HepG2 (cell line): ENCODE results near the gene BSN. TPM values are rescaled to one million over a fixed set of nuclear protein-coding genes. Genes with fewer than 3 reads are reported as not detected.

ENCODE experiments used
- ATAC-seq: fragments of 200-7000 bp; cut with Tn5 transposase; 3 replicates; pipeline ENCODE4 v1.9.1; 2020; ENCODE audit warnings: mild to moderate bottlenecking, moderate library complexity
- BruUV-seq: library from RNA; stranded (reverse); fragments of 400-500 nt; replicated peaks from 2 replicates; lab custom pipeline; 2021; lab: Mats Ljungman, UMichigan
- CTCF ChIA-PET: fragments of 300-600 bp; formaldehyde crosslinking; extraction: SDS; loops from one replicate; lab custom pipeline; 2021; ENCODE audit warnings: low total read pairs, inconsistent platforms, low intra/inter-chr PET ratio; lab: Yijun Ruan, JAX
- POLR2A ChIA-PET: fragments of 350-600 bp; sonication (Branson Sonifier 250); formaldehyde crosslinking; loops from one replicate; lab custom pipeline; 2020; ENCODE audit warnings: antibody characterized with exemption, inconsistent platforms; lab: Yijun Ruan, JAX
- DNase-seq: peaks from one replicate; pipeline ENCODE4 v3.0.0-alpha.2; 2015; ENCODE audit warnings: low spot score
- FAIRE-seq: peaks from 3 replicates; lab custom pipeline; 2011; peaks lifted over from hg19 to GRCh38; lab: Jason Lieb, UNC
- H2AFZ ChIP-seq: one replicate; pipeline ENCODE4 v1.6.1; 2011; ENCODE audit warnings: low read length, inconsistent platforms
- H3K27ac ChIP-seq: fragments of 300-600 bp; 3 replicates; pipeline ENCODE4 v1.8.0; 2011; ENCODE audit warnings: mixed run types, mild to moderate bottlenecking, mixed read lengths, low read length, inconsistent platforms; ENCODE audit not compliant: insufficient read depth; ENCODE audit errors: extremely low read length
- H3K27me3 ChIP-seq, 2 experiments: fragments of 200-600 bp in 1 of 2; 2 replicates in 1 of 2; 3 replicates in 1 of 2; pipeline versions ENCODE4 v1.6.0 to v1.8.0; 2011; ENCODE audit warnings: low read length in 2 of 2, mild to moderate bottlenecking in 2 of 2, moderate library complexity in 2 of 2, inconsistent platforms in 1 of 2; ENCODE audit not compliant: insufficient read depth in 2 of 2, control insufficient read depth in 1 of 2
- H3K36me3 ChIP-seq, 2 experiments: fragments of 200-600 bp in 1 of 2; replicated peaks in 1 of 2; 2 replicates in 1 of 2; 3 replicates in 1 of 2; pipeline versions ENCODE4 v1.5.1 to v1.8.0; 2011; ENCODE audit warnings: low read length in 2 of 2, inconsistent platforms in 1 of 2; ENCODE audit not compliant: insufficient read depth in 2 of 2, control insufficient read depth in 1 of 2
- H3K4me1 ChIP-seq: 2 replicates; pipeline ENCODE4 v1.5.1; 2012; ENCODE audit warnings: low read length, inconsistent platforms; ENCODE audit not compliant: insufficient read depth
- H3K4me2 ChIP-seq: 2 replicates; pipeline ENCODE4 v1.6.0; 2011; ENCODE audit warnings: low read depth, low read length, inconsistent platforms
- H3K4me3 ChIP-seq, 3 experiments: fragments of 200-600 bp in 1 of 3; sonication (generic), shearing (Covaris generic) in 1 of 3; replicated peaks in 1 of 3; 2 replicates each; pipeline ENCODE4 v1.5.1; 2011 to 2016; ENCODE audit warnings: low read length in 3 of 3, inconsistent platforms in 2 of 3, low read depth in 2 of 3, mild to moderate bottlenecking in 2 of 3, control low read depth in 1 of 3, mixed read lengths in 1 of 3; ENCODE audit not compliant: insufficient read depth in 1 of 3
- H3K79me2 ChIP-seq: one replicate; pipeline ENCODE4 v1.6.1; 2011; ENCODE audit warnings: low read length, inconsistent platforms; ENCODE audit not compliant: insufficient read depth
- H3K9ac ChIP-seq: 2 replicates; pipeline ENCODE4 v1.6.0; 2011; ENCODE audit warnings: mild to moderate bottlenecking, low read depth, low read length, inconsistent platforms; ENCODE audit not compliant: insufficient read depth
- H3K9me3 ChIP-seq: 2 replicates; pipeline ENCODE4 v1.5.1; 2012; ENCODE audit warnings: mild to moderate bottlenecking, low read length
- H4K20me1 ChIP-seq: 2 replicates; pipeline ENCODE4 v1.6.0; 2011; ENCODE audit warnings: inconsistent platforms, mild to moderate bottlenecking, low read length, moderate library complexity; ENCODE audit not compliant: insufficient read depth
- CHCHD3 ChIP-seq: sonication (generic); formaldehyde crosslinking; IDR thresholded peaks from 2 replicates; pipeline ENCODE4 v1.8.0; 2022; ENCODE audit warnings: mild to moderate bottlenecking, missing genetic modification reagents, moderate library complexity
- HNRNPL ChIP-seq: fragments of 200-400 bp; formaldehyde crosslinking; IDR thresholded peaks from 2 replicates; pipeline ENCODE4 v1.6.1; 2017; ENCODE audit warnings: mild to moderate bottlenecking, low read depth, low read length
- HOXD1 ChIP-seq: sonication (generic); formaldehyde crosslinking; IDR thresholded peaks from 2 replicates; pipeline ENCODE4 v1.5.0; 2020; ENCODE audit warnings: missing genetic modification reagents
- MXI1 ChIP-seq: IDR thresholded peaks from 3 replicates; pipeline ENCODE4 v1.6.1; 2012; ENCODE audit warnings: low read depth, low read length, inconsistent platforms, borderline replicate concordance
- NR2F6 ChIP-seq, 2 experiments: IDR thresholded peaks; 2 replicates each; pipeline ENCODE4 v1.6.1; 2016; ENCODE audit warnings: antibody characterized with exemption in 1 of 2, mild to moderate bottlenecking in 1 of 2
- POLR2AphosphoS5 ChIP-seq: IDR thresholded peaks from 2 replicates; pipeline ENCODE4 v1.6.1; 2012; ENCODE audit warnings: low read depth, low read length
- POLR2G ChIP-seq: fragments of 200-400 bp; formaldehyde crosslinking; IDR thresholded peaks from 2 replicates; pipeline ENCODE4 v1.6.1; 2018; ENCODE audit warnings: mild to moderate bottlenecking, low read depth, low read length, moderate library complexity
- SRSF9 ChIP-seq: fragments of 200-400 bp; formaldehyde crosslinking; IDR thresholded peaks from 2 replicates; pipeline ENCODE4 v1.6.1; 2018; ENCODE audit warnings: borderline replicate concordance, mild to moderate bottlenecking, low read depth, low read length; ENCODE audit not compliant: insufficient read depth, poor library complexity, severe bottlenecking
- ZFX ChIP-seq: sonication (generic); formaldehyde crosslinking; IDR thresholded peaks from 2 replicates; pipeline ENCODE4 v1.4.0; 2020; ENCODE audit warnings: mild to moderate bottlenecking, low read depth, missing genetic modification reagents, moderate library complexity
- ZNF546 ChIP-seq: sonication (generic); formaldehyde crosslinking; conservative IDR thresholded peaks from 2 replicates; pipeline ENCODE4 v1.8.1; 2023; ENCODE audit warnings: mild to moderate bottlenecking, missing genetic modification reagents
- ZNF605 ChIP-seq: sonication (generic); formaldehyde crosslinking; IDR thresholded peaks from 2 replicates; pipeline ENCODE4 v1.8.0; 2022; ENCODE audit warnings: mild to moderate bottlenecking, missing genetic modification reagents
- ZNF687 ChIP-seq: sonication (generic); formaldehyde crosslinking; IDR thresholded peaks from 2 replicates; pipeline ENCODE4 v1.5.1; 2020; ENCODE audit warnings: mild to moderate bottlenecking, missing genetic modification reagents, moderate library complexity
- WGBS: methylation state at CpG from one replicate; pipeline ENCODE4 v1.1.6; 2017; ENCODE audit warnings: low lambda C conversion rate; 5-methylcytosine and 5-hydroxymethylcytosine counted together
- in situ Hi-C: cut with HindIII; loops from 2 replicates; pipeline ENCODE4 v1.10.0; 2017; ENCODE audit warnings: low pct_unique_long_range_greater_than_20kb; ENCODE audit not compliant: extremely low pct_ligation_motif_present
- intact Hi-C: fragments of 100-400 bp; cut with micrococcal nuclease; formaldehyde crosslinking; loops from one replicate; pipeline ENCODE4 v1.10.0; 2022; ENCODE audit not compliant: unreplicated experiment
- polyA plus RNA-seq, 8 experiments: library from polyadenylated mRNA; depleted of rRNA in 3 of 8; stranded (reverse) in 7 of 8; unstranded in 1 of 8; fragments of >200 nt; fragmentation: Illumina TruSeq in 4 of 8; extraction: Trizol in 4 of 8; gene quantifications; 2 replicates each; pipeline versions ENCODE4 v1.2.1 to v1.2.3, GENCODE V29; 2011 to 2016; ENCODE audit warnings: low read depth in 4 of 8, missing spikeins in 1 of 8, mixed read lengths in 1 of 8; ENCODE audit not compliant: insufficient read depth in 1 of 8
- total RNA-seq, 5 experiments: library from RNA; depleted of rRNA; stranded (reverse); fragments of >200 nt; fragmentation: Illumina TruSeq; extraction: Trizol; gene quantifications; 2 replicates each; pipeline ENCODE4 v1.2.3, GENCODE V29; 2016; ENCODE audit warnings: low read depth in 1 of 5
- TF ChIP-seq, protein P1 (sequence below): sonication (generic); formaldehyde crosslinking; IDR thresholded peaks from 2 replicates; pipeline ENCODE4 v1.4.0; 2020; ENCODE audit warnings: mild to moderate bottlenecking, missing genetic modification reagents

BSN gene
- total and polyA plus RNA-seq, 2 of the 13 experiments (the other 11 are each of a cell fraction or from before 2014, with no cell fraction given): 0.42 to 0.86 TPM

DNA sequence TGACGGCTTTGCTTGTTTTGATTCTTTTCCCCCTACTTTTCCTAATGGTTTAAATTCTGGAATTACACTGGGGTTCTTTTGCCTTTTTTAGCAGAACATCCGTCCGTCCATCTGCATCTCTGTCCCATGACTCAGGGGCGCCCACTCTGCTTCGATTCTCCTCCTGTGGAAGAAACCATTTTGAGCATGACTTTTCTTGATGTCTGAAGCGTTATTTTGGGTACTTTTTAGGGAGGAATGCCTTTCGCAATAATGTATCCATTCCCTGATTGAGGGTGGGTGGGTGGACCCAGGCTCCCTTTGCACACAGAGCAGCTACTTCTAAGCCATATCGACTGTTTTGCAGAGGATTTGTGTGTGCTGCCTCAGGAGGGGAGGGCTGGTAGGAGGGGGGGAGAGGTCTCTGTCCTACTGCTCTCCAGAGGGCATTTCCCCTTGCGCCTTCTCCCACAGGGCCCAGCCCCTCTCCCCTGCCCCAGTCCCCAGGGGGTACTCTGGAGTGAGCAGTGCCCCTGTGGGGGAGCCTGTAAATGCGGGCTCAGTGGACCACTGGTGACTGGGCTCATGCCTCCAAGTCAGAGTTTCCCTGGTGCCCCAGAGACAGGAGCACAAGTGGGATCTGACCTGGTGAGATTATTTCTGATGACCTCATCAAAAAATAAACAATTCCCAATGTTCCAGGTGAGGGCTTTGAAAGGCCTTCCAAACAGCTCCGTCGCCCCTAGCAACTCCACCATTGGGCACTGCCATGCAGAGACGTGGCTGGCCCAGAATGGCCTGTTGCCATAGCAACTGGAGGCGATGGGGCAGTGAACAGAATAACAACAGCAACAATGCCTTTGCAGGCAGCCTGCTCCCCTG is 19.5 kb upstream of the BSN start (continued):
- TF ChIP-seq, protein P1, sequence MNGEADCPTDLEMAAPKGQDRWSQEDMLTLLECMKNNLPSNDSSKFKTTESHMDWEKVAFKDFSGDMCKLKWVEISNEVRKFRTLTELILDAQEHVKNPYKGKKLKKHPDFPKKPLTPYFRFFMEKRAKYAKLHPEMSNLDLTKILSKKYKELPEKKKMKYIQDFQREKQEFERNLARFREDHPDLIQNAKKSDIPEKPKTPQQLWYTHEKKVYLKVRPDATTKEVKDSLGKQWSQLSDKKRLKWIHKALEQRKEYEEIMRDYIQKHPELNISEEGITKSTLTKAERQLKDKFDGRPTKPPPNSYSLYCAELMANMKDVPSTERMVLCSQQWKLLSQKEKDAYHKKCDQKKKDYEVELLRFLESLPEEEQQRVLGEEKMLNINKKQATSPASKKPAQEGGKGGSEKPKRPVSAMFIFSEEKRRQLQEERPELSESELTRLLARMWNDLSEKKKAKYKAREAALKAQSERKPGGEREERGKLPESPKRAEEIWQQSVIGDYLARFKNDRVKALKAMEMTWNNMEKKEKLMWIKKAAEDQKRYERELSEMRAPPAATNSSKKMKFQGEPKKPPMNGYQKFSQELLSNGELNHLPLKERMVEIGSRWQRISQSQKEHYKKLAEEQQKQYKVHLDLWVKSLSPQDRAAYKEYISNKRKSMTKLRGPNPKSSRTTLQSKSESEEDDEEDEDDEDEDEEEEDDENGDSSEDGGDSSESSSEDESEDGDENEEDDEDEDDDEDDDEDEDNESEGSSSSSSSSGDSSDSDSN: no peak
- no peak for TF ChIP-seq HOXD1 (CRISPR knock-in tag)
- TF ChIP-seq SRSF9: no peak
- no peak for TF ChIP-seq ZNF546 (CRISPR knock-in tag)

GRCh38 chr3:49535971-49536874 is 18.1 kb upstream of the BSN start:
- Histone ChIP-seq H3K4me2 (peak overlapping the region; percentile 47; the same call in 1 of the 2 replicates), H2AFZ (no peak overlapping the region), H3K4me1 (peaks cover 39% of the 10 kb centered on the region), H3K9me3 (no peaks in the 10 kb centered on the region), H3K79me2 (no peaks in the 10 kb centered on the region), H3K27ac (peak overlapping the region; percentile 24), H4K20me1 (no peaks in the 10 kb centered on the region), H3K27me3 (no peaks in the 10 kb centered on the region), H3K4me3 (no peak overlapping the region), H3K36me3 (peaks cover 11 to 27% of the 10 kb centered on the region in 2 experiments; a peak in 4 of 5 replicates), H3K9ac (no peak overlapping the region)
- POLR2A ChIA-PET: interaction anchor here (1.2 to 6.0 kb wide), 4 partner anchors 13 to 136 kb away, joined by 3 to 98 read pairs (median 5); no protein-coding TSS in a partner anchor
- WGBS: 14% methylated on average over 5 of the region's 7 CpGs
- no peak for ATAC-seq
- intact Hi-C loops: loop anchor here (5.0 kb wide), 1 partner anchor 64 kb away; the partner anchor contains the start of gene DAG1
- DNase-seq: no peak
- in situ Hi-C loops: loop anchor here (5.0 kb wide), 1 partner anchor 136 kb away; the partner anchor contains the start of gene APEH
- CTCF ChIA-PET: no interaction called here
- FAIRE-seq: no peak
- no TSS peak for BruUV-seq
- TF ChIP-seq ZNF687 (CRISPR knock-in tag): peak; percentile 31; the same call in 1 of the 2 replicates
- peak; percentile 53 for TF ChIP-seq NR2F6 (IDR thresholded peaks at IDR 0.05)
- TF ChIP-seq NR2F6 (CRISPR knock-in tag; IDR thresholded peaks at IDR 0.05): no peak
- TF ChIP-seq POLR2AphosphoS5: peak; percentile 16; the same call in 1 of the 2 replicates
- no peak for TF ChIP-seq ZNF605
- TF ChIP-seq MXI1: no peak
- peak; percentile 17; the same call in 1 of the 2 replicates for TF ChIP-seq ZFX (CRISPR knock-in tag)
- TF ChIP-seq POLR2G: peak; percentile 35; the same call in 1 of the 2 replicates
- TF ChIP-seq HNRNPL: 0 out of 2 replicates have a peak, but pooled peaks have one; percentile 20
- no peak for TF ChIP-seq CHCHD3 (CRISPR knock-in tag)
